Duodenal mucosa (tissue), 2 donors: ENCODE measurements around the gene ROPN1L.
"Not testable (repeated sequence)": the region's sequence is repeated elsewhere in the genome, so short reads cannot be mapped to it uniquely, and the experiment has no call there.

Experiments
- H3K27ac ChIP-seq: one replicate; pipeline ENCODE4 v1.7.0; 2013; ENCODE audit warnings: low read depth, low read length
- H3K27me3 ChIP-seq, 2 donors: one replicate each; pipeline ENCODE4 v1.7.0; 2013; ENCODE audit warnings: low read length in 2 of 2, control low read depth in 1 of 2; ENCODE audit not compliant: insufficient read depth in 2 of 2, control insufficient read depth in 1 of 2
- H3K36me3 ChIP-seq, 2 donors: one replicate each; pipeline ENCODE4 v1.7.0; 2013; ENCODE audit warnings: low read length in 2 of 2, control low read depth in 1 of 2; ENCODE audit not compliant: insufficient read depth in 2 of 2, control insufficient read depth in 1 of 2
- H3K4me1 ChIP-seq, 2 donors: one replicate each; pipeline ENCODE4 v1.7.0; 2013; ENCODE audit warnings: low read length in 2 of 2, control low read depth in 1 of 2; ENCODE audit not compliant: insufficient read depth in 2 of 2, control insufficient read depth in 1 of 2
- H3K4me3 ChIP-seq, 2 donors: one replicate each; pipeline ENCODE4 v1.7.0; 2013; ENCODE audit warnings: low read length in 2 of 2, low read depth in 1 of 2
- H3K9ac ChIP-seq, 2 donors: one replicate each; pipeline ENCODE4 v1.7.0; 2013; ENCODE audit warnings: low read length in 2 of 2, low read depth in 1 of 2
- H3K9me3 ChIP-seq, 2 donors: one replicate each; pipeline ENCODE4 v1.7.0; 2013; ENCODE audit warnings: low read length in 2 of 2, control low read depth in 1 of 2; ENCODE audit not compliant: control insufficient read depth in 1 of 2

The ROPN1L gene

GRCh38 chr5:10486511-10487344 is 45.0 kb downstream of the ROPN1L start:
- Histone ChIP-seq H3K27me3 (no peaks in the 10 kb centered on the region), H3K27ac (no peak overlapping the region), H3K9ac (no peak overlapping the region), H3K36me3 (no peaks in the 10 kb centered on the region), H3K4me1 (peaks cover 13 to 17% of the 10 kb centered on the region in 2 donors), H3K9me3 (no peaks in the 10 kb centered on the region), H3K4me3 (no peak overlapping the region)

GRCh38 chr5:10488144-10488543 is 46.5 kb downstream of the ROPN1L start:
- no peak overlapping the region for H3K27ac ChIP-seq

GRCh38 chr5:10489810-10490426 is 48.2 kb downstream of the ROPN1L start:
- no peaks in the 10 kb centered on the region for H3K27me3 ChIP-seq
- no peak overlapping the region for H3K9ac ChIP-seq
- peaks cover 7 to 11% of the 10 kb centered on the region in 2 donors for H3K4me1 ChIP-seq
- no peak overlapping the region for H3K4me3 ChIP-seq
- H3K36me3 ChIP-seq: no peaks in the 10 kb centered on the region
- H3K27ac ChIP-seq: no peak overlapping the region
- H3K9me3 ChIP-seq: peaks cover 9 to 12% of the 10 kb centered on the region in 2 donors

More at GRCh38 chr5:10488144-10488543, 46.5 kb downstream of the ROPN1L start:
- Histone ChIP-seq H3K9ac (no peak overlapping the region), H3K27me3 (no peaks in the 10 kb centered on the region), H3K36me3 (no peaks in the 10 kb centered on the region), H3K4me1 (peaks cover 9 to 17% of the 10 kb centered on the region in 2 donors), H3K4me3 (no peak overlapping the region), H3K9me3 (no peaks in the 10 kb centered on the region)

GRCh38 chr5:10490927-10491672 is 49.4 kb downstream of the ROPN1L start:
- Histone ChIP-seq H3K4me3 (no peak overlapping the region), H3K9ac (no peak overlapping the region), H3K4me1 (peaks cover 0 to 4% of the 10 kb centered on the region in 2 donors), H3K27me3 (no peaks in the 10 kb centered on the region), H3K9me3 (peaks cover 9 to 15% of the 10 kb centered on the region in 2 donors), H3K36me3 (no peaks in the 10 kb centered on the region), H3K27ac (no peak overlapping the region)

- peaks cover 9 to 15% of the 10 kb centered on the region in 2 donors for H3K9me3 ChIP-seq
- no peak overlapping the region for H3K27ac ChIP-seq
Observed at GRCh38 chr5:10491673-10492026, 50.0 kb downstream of the ROPN1L start.

GRCh38 chr5:10493884-10494283 is 52.2 kb downstream of the ROPN1L start:
- no peaks in the 10 kb centered on the region for H3K36me3 ChIP-seq
- H3K4me3 ChIP-seq: no peak overlapping the region
- no peaks in the 10 kb centered on the region for H3K27me3 ChIP-seq
- H3K9me3 ChIP-seq: peaks cover 9 to 15% of the 10 kb centered on the region in 2 donors
- H3K27ac ChIP-seq: no peak overlapping the region
- H3K9ac ChIP-seq: no peak overlapping the region
- no peaks in the 10 kb centered on the region for H3K4me1 ChIP-seq

More at GRCh38 chr5:10491673-10492026, 50.0 kb downstream of the ROPN1L start:
- Histone ChIP-seq H3K4me1 (peaks cover 0 to 4% of the 10 kb centered on the region in 2 donors), H3K4me3 (no peak overlapping the region), H3K36me3 (no peaks in the 10 kb centered on the region), H3K27me3 (no peaks in the 10 kb centered on the region), H3K9ac (no peak overlapping the region)

- H3K4me3 ChIP-seq: not testable (repeated sequence)
Observed at GRCh38 chr5:10494497-10494896, 52.8 kb downstream of the ROPN1L start.

GRCh38 chr5:10497554-10497953 is 55.9 kb downstream of the ROPN1L start:
- Histone ChIP-seq H3K9ac (no peak overlapping the region), H3K36me3 (no peaks in the 10 kb centered on the region), H3K9me3 (peaks cover 9 to 15% of the 10 kb centered on the region in 2 donors), H3K27me3 (no peaks in the 10 kb centered on the region), H3K4me1 (no peaks in the 10 kb centered on the region), H3K4me3 (no peak overlapping the region), H3K27ac (no peak overlapping the region)

More at GRCh38 chr5:10494497-10494896, 52.8 kb downstream of the ROPN1L start:
- H3K27me3 ChIP-seq, H3K9ac ChIP-seq, H3K27ac ChIP-seq, H3K36me3 ChIP-seq, H3K4me1 ChIP-seq: not testable (repeated sequence)
- H3K9me3 ChIP-seq: peaks cover 9 to 15% of the 10 kb centered on the region in 2 donors

GRCh38 chr5:10498350-10498749 is 56.7 kb downstream of the ROPN1L start:
- no peak overlapping the region for H3K4me3 ChIP-seq
- H3K9me3 ChIP-seq: peaks cover 9 to 15% of the 10 kb centered on the region in 2 donors
- H3K27me3 ChIP-seq: no peaks in the 10 kb centered on the region
- no peaks in the 10 kb centered on the region for H3K4me1 ChIP-seq
- H3K27ac ChIP-seq: no peak overlapping the region
- H3K9ac ChIP-seq: no peak overlapping the region
- no peaks in the 10 kb centered on the region for H3K36me3 ChIP-seq

GRCh38 chr5:10499066-10499465 is 57.4 kb downstream of the ROPN1L start:
- no peaks in the 10 kb centered on the region for H3K4me1 ChIP-seq
- H3K27me3 ChIP-seq: no peaks in the 10 kb centered on the region
- H3K4me3 ChIP-seq: no peak overlapping the region
- H3K9ac ChIP-seq: no peak overlapping the region
- no peaks in the 10 kb centered on the region for H3K36me3 ChIP-seq
- H3K27ac ChIP-seq: no peak overlapping the region
- peaks cover 6 to 11% of the 10 kb centered on the region in 2 donors for H3K9me3 ChIP-seq
